AG04449 (cell line): Measurements from ENCODE around the gene PRR3.

Experiments
- CTCF ChIA-PET: fragments of 350-600 bp; formaldehyde crosslinking; extraction: SDS; loops from one replicate; lab custom pipeline; 2021; ENCODE audit warnings: antibody characterized with exemption; lab: Yijun Ruan, JAX
- POLR2A ChIA-PET: fragments of 400-600, 350-600 bp; formaldehyde crosslinking; extraction: SDS; loops from one replicate; lab custom pipeline; 2020; ENCODE audit warnings: antibody characterized with exemption, inconsistent platforms; lab: Yijun Ruan, JAX
- DNase-seq: peaks from one replicate; pipeline ENCODE4 v3.0.0-alpha.2; 2010; ENCODE audit warnings: low read depth, low spot score
- H3K4me3 ChIP-seq: 2 replicates; pipeline ENCODE4 v1.5.1; 2011; ENCODE audit warnings: low read depth, mild to moderate bottlenecking, control low read depth, low read length
- CTCF ChIP-seq: IDR thresholded peaks from one replicate; pipeline ENCODE4 v1.5.1; 2011; ENCODE audit warnings: mild to moderate bottlenecking, moderate library complexity, low read length, control low read depth, inconsistent platforms; ENCODE audit not compliant: insufficient read depth; ENCODE audit errors: missing control alignments

Gene PRR3

DNA sequence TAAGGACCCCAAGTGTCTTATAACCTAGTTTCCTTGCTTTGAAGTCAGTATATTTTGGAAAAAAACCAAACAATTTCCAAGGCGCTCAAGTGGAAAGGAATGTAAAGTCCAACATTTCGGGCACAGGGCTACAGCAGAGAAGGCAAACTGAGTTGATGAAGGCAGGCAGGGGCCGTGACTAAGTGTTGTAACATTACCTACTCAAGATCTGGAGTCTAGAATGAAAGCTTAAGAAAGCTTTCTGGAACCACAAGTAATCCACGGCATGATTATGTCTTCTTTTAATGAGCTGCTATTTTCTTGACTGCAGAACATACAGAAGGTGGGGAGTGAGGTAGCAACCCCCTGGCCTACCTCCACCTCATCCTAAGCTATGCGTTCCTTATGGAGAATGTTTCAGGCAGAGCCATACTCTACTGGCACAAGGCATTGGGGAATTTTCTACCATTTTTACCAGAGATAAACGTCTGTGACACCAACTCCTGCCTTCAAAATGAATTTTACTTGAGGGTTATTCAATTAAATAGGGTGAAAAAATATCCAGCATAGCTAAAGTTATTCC is 55.7 kb downstream of the PRR3 start:
- POLR2A ChIA-PET: interaction anchor here (0.8 to 3.0 kb wide), 9 partner anchors 8 to 75 kb away, joined by 3 to 20 read pairs (median 5); partner anchors contain the start of gene C6orf136
- CTCF ChIA-PET: interaction anchor here (0.9 to 4.1 kb wide), 8 partner anchors 15 to 470 kb away, joined by 3 to 28 read pairs (median 5); no protein-coding TSS in a partner anchor
- no peak for DNase-seq
- no peak for TF ChIP-seq CTCF
- H3K4me3 ChIP-seq: no peak overlapping the region
